GM12864 (cell line): ENCODE measurements around the gene SUGCT.

Experiments used
- DNase-seq: peaks from one replicate; pipeline ENCODE4 v3.0.0-alpha.2; 2011; ENCODE audit warnings: low read depth
- H3K4me3 ChIP-seq: 2 replicates; pipeline ENCODE4 v1.5.1; 2011; ENCODE audit warnings: mild to moderate bottlenecking, low read depth, low read length, control low read depth
- TF ChIP-seq, protein P1 (sequence below): IDR thresholded peaks from 2 replicates; pipeline ENCODE4 v1.5.1; 2011; ENCODE audit warnings: low read depth, mild to moderate bottlenecking, moderate library complexity, low read length, control low read depth, inconsistent platforms; ENCODE audit errors: missing control alignments

Gene SUGCT

DNA sequence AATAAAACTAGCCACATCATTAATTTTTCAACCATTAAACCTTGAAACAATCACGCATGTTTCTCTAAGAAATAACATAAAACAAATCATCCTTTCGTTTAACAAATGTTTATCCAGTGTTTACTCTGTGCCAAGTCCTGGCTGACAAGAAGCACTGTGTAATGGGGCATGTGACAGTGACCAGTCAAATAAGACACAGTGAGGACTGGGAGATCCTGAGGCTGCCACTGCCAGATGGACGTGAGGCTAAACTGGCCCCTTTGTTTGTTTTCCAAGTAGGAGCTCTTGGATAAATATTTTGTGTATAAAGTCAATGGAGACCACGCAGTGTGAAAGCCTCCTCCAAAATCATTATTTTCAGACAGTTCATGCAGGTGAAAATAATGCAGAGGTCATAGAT lies 626.2 kb downstream of the SUGCT start:
- no peak overlapping the region for H3K4me3 ChIP-seq
- no peak for DNase-seq
- TF ChIP-seq, protein P1, sequence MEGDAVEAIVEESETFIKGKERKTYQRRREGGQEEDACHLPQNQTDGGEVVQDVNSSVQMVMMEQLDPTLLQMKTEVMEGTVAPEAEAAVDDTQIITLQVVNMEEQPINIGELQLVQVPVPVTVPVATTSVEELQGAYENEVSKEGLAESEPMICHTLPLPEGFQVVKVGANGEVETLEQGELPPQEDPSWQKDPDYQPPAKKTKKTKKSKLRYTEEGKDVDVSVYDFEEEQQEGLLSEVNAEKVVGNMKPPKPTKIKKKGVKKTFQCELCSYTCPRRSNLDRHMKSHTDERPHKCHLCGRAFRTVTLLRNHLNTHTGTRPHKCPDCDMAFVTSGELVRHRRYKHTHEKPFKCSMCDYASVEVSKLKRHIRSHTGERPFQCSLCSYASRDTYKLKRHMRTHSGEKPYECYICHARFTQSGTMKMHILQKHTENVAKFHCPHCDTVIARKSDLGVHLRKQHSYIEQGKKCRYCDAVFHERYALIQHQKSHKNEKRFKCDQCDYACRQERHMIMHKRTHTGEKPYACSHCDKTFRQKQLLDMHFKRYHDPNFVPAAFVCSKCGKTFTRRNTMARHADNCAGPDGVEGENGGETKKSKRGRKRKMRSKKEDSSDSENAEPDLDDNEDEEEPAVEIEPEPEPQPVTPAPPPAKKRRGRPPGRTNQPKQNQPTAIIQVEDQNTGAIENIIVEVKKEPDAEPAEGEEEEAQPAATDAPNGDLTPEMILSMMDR = no peak

DNA sequence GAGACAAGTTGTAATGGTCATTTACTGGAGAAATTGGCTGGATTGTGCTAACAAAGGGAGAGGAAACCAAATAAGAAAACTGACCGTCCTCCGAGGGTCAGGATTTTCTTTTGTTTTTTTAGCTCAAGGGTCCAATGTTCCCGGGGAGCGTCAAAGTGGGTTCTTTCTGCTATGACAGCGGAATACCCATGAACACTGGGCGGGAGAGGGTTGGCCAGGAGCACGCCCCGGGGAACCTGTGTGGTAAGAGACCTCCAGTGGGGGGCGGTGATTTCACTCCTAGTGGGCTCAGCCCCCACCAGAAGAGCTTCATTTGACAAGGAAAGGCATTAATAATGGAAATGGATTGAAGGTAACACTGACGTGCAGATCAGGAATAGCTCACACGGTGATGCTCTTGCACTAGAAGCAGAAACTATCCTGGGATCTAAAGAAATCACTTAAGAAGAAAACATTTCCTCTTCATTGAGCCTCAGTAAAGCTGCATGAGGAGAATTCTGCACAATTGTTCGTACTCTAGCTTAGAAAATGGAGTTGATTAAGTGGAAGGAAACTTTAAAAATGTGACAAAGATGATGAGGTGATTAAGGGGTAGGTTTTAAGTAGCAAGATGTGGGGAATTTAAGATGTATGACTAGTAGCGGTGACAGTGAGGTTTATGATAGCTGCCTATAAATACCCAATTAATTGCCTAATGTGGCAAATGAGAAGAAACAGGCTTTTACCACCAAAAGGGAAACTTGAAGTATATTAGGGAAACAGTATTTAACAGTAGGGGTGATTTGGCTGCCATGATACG lies 627.2 kb downstream of the SUGCT start:
- TF ChIP-seq, protein P1 = no peak
- no peak for DNase-seq
- H3K4me3 ChIP-seq = no peak overlapping the region

DNA sequence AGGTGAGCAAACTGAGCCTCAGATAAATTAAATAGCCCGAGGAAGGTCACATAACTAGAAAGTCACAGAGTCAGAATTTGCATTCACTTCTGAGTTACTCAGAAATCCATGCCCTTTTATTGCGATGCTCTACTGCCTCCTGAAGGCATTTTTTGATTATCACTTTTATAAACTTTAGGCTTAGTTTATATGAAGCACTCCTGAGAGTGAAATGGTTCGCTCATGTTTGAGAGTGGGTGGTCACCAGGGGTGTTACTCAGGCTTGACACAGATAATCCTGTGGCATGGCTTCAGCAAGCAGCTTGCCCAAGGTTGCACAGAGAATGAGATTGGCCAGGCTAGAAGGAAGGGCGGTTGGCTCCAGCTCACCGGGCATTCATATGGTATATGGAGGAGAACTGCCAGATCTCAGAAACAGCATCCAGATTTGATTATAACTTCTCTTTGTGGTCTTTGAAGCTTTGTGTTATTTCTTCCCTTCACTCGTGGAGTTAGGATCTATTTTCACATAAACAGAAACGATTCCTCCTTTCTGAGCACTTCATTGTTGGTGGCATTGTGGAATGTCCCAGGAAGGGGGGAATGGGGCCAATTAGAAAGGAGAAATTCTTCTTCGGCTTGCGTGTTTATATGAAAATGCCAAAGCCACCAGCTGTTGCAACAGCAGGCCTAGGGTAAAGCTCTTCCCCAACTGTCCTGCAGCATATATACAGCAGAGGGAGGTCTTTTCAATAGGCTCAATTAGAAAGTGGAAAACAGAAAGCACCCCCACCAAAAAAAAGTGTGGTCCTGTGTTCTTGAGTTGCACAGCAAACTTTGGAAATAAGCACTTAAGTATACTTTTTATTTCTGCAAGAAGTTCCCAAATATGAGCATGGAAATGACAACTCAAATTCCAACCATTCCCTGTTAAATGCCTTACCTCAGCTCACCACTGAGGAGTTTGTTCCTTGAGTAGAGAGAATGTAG lies 628.8 kb downstream of the SUGCT start:
- TF ChIP-seq, protein P1 = no peak
- H3K4me3 ChIP-seq = no peak overlapping the region
- DNase-seq = no peak

DNA sequence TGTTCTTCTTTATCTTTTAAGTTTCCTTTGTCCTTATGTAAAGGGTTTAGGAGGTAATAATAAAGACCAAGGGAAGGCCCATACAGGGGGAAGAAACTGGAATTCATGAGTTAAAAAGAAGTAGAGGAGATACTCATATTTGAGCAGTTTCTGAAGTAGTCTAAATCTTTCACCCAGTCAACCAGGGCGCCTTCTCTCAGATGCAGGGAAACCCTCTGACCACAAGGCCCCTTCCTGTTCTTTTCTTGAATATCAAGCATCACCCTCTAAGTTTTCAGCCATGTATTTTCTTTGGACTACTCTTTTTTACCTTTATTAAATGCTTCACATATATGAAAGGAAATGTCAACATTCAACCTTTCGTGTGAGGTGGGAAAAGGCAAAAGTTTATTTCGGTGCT lies 630.8 kb downstream of the SUGCT start:
- DNase-seq = no peak
- H3K4me3 ChIP-seq = no peak overlapping the region
- TF ChIP-seq, protein P1 = no peak

DNA sequence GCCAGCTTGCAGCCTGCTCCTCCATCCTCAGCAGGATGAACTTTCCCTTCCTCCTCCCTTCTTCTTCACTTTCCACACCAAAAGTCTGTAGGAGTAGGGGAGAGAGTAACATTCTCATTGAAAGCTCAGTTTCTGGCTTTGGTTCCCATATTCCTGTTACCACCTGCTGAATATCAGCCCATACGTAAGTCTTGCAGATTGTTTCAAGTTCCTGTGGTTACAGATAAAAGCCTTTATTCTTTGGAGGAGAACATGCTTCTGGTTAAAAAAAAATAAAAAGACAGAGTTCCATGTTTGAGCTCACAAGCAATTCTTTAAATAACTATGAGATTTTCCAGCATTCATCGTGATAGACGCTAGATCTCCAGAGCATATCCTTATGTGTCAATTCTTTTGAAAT lies 637.3 kb downstream of the SUGCT start:
- DNase-seq = no peak
- no peak overlapping the region for H3K4me3 ChIP-seq
- TF ChIP-seq, protein P1 = no peak

DNA sequence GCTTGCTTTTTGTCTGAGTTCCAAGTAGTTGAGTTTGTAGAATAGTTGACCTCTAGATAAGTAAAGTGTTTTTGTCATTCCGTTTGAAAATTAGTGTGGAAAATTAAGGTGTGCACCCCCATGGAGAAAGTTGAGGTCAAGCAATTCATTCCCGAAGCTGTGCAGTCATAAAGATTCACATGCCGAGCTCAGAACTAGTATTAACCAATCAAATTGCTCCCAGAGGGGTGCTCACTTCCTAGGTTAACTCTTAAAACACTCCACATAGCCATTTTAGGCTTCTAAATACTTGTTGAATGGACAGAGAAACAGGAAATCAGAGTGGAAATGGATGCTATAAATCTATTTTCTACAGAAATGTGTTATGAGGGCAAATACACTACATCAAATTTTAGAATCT lies 638.9 kb downstream of the SUGCT start:
- TF ChIP-seq, protein P1 = no peak
- DNase-seq = no peak
- no peak overlapping the region for H3K4me3 ChIP-seq
